HepG2 (cell line): ENCODE measurements around the gene DLG4. TPM values are rescaled to one million over a fixed set of nuclear protein-coding genes. Genes with fewer than 3 reads are reported as not detected.

ENCODE experiments used
- ATAC-seq: fragments of 200-7000 bp; cut with Tn5 transposase; 3 replicates; pipeline ENCODE4 v1.9.1; 2020; ENCODE audit warnings: mild to moderate bottlenecking, moderate library complexity
- BruUV-seq: library from RNA; stranded (reverse); fragments of 400-500 nt; replicated peaks from 2 replicates; lab custom pipeline; 2021; lab: Mats Ljungman, UMichigan
- CTCF ChIA-PET: fragments of 300-600 bp; formaldehyde crosslinking; extraction: SDS; loops from one replicate; lab custom pipeline; 2021; ENCODE audit warnings: low total read pairs, inconsistent platforms, low intra/inter-chr PET ratio; lab: Yijun Ruan, JAX
- POLR2A ChIA-PET: fragments of 350-600 bp; sonication (Branson Sonifier 250); formaldehyde crosslinking; loops from one replicate; lab custom pipeline; 2020; ENCODE audit warnings: antibody characterized with exemption, inconsistent platforms; lab: Yijun Ruan, JAX
- DNase-seq: peaks from one replicate; pipeline ENCODE4 v3.0.0-alpha.2; 2015; ENCODE audit warnings: low spot score
- FAIRE-seq: peaks from 3 replicates; lab custom pipeline; 2011; peaks lifted over from hg19 to GRCh38; lab: Jason Lieb, UNC
- H2AFZ ChIP-seq: one replicate; pipeline ENCODE4 v1.6.1; 2011; ENCODE audit warnings: low read length, inconsistent platforms
- H3K27ac ChIP-seq: fragments of 300-600 bp; 3 replicates; pipeline ENCODE4 v1.8.0; 2011; ENCODE audit warnings: mixed run types, mild to moderate bottlenecking, mixed read lengths, low read length, inconsistent platforms; ENCODE audit not compliant: insufficient read depth; ENCODE audit errors: extremely low read length
- H3K27me3 ChIP-seq, 2 experiments: fragments of 200-600 bp in 1 of 2; 2 replicates in 1 of 2; 3 replicates in 1 of 2; pipeline versions ENCODE4 v1.6.0 to v1.8.0; 2011; ENCODE audit warnings: low read length in 2 of 2, mild to moderate bottlenecking in 2 of 2, moderate library complexity in 2 of 2, inconsistent platforms in 1 of 2; ENCODE audit not compliant: insufficient read depth in 2 of 2, control insufficient read depth in 1 of 2
- H3K36me3 ChIP-seq, 2 experiments: fragments of 200-600 bp in 1 of 2; replicated peaks in 1 of 2; 2 replicates in 1 of 2; 3 replicates in 1 of 2; pipeline versions ENCODE4 v1.5.1 to v1.8.0; 2011; ENCODE audit warnings: low read length in 2 of 2, inconsistent platforms in 1 of 2; ENCODE audit not compliant: insufficient read depth in 2 of 2, control insufficient read depth in 1 of 2
- H3K4me1 ChIP-seq: 2 replicates; pipeline ENCODE4 v1.5.1; 2012; ENCODE audit warnings: low read length, inconsistent platforms; ENCODE audit not compliant: insufficient read depth
- H3K4me2 ChIP-seq: 2 replicates; pipeline ENCODE4 v1.6.0; 2011; ENCODE audit warnings: low read depth, low read length, inconsistent platforms
- H3K4me3 ChIP-seq, 3 experiments: fragments of 200-600 bp in 1 of 3; sonication (generic), shearing (Covaris generic) in 1 of 3; replicated peaks in 1 of 3; 2 replicates each; pipeline ENCODE4 v1.5.1; 2011 to 2016; ENCODE audit warnings: low read length in 3 of 3, inconsistent platforms in 2 of 3, low read depth in 2 of 3, mild to moderate bottlenecking in 2 of 3, control low read depth in 1 of 3, mixed read lengths in 1 of 3; ENCODE audit not compliant: insufficient read depth in 1 of 3
- H3K79me2 ChIP-seq: one replicate; pipeline ENCODE4 v1.6.1; 2011; ENCODE audit warnings: low read length, inconsistent platforms; ENCODE audit not compliant: insufficient read depth
- H3K9ac ChIP-seq: 2 replicates; pipeline ENCODE4 v1.6.0; 2011; ENCODE audit warnings: mild to moderate bottlenecking, low read depth, low read length, inconsistent platforms; ENCODE audit not compliant: insufficient read depth
- H3K9me3 ChIP-seq: 2 replicates; pipeline ENCODE4 v1.5.1; 2012; ENCODE audit warnings: mild to moderate bottlenecking, low read length
- H4K20me1 ChIP-seq: 2 replicates; pipeline ENCODE4 v1.6.0; 2011; ENCODE audit warnings: inconsistent platforms, mild to moderate bottlenecking, low read length, moderate library complexity; ENCODE audit not compliant: insufficient read depth
- KMT2A ChIP-seq: sonication (generic); formaldehyde crosslinking; IDR thresholded peaks from 2 replicates; pipeline ENCODE4 v1.4.0; 2020; ENCODE audit warnings: missing genetic modification reagents
- THAP11 ChIP-seq: IDR thresholded peaks from 2 replicates; pipeline ENCODE4 v1.6.1; 2016; ENCODE audit warnings: missing biosample characterization, missing genetic modification reagents
- ZNF142 ChIP-seq: sonication (generic); formaldehyde crosslinking; IDR thresholded peaks from 2 replicates; pipeline ENCODE4 v1.4.0; 2020; ENCODE audit warnings: missing genetic modification reagents
- ZNF317 ChIP-seq: sonication (generic); formaldehyde crosslinking; IDR thresholded peaks from 2 replicates; pipeline ENCODE4 v1.5.0; 2020; ENCODE audit warnings: mild to moderate bottlenecking, missing genetic modification reagents
- ZNF318 ChIP-seq: sonication (generic); formaldehyde crosslinking; IDR thresholded peaks from 2 replicates; pipeline ENCODE4 v1.4.0; 2020; ENCODE audit warnings: mild to moderate bottlenecking, missing genetic modification reagents
- WGBS: methylation state at CpG from one replicate; pipeline ENCODE4 v1.1.6; 2017; ENCODE audit warnings: low lambda C conversion rate; 5-methylcytosine and 5-hydroxymethylcytosine counted together
- in situ Hi-C: cut with HindIII; loops from 2 replicates; pipeline ENCODE4 v1.10.0; 2017; ENCODE audit warnings: low pct_unique_long_range_greater_than_20kb; ENCODE audit not compliant: extremely low pct_ligation_motif_present
- intact Hi-C: fragments of 100-400 bp; cut with micrococcal nuclease; formaldehyde crosslinking; loops from one replicate; pipeline ENCODE4 v1.10.0; 2022; ENCODE audit not compliant: unreplicated experiment
- polyA plus RNA-seq, 8 experiments: library from polyadenylated mRNA; depleted of rRNA in 3 of 8; stranded (reverse) in 7 of 8; unstranded in 1 of 8; fragments of >200 nt; fragmentation: Illumina TruSeq in 4 of 8; extraction: Trizol in 4 of 8; gene quantifications; 2 replicates each; pipeline versions ENCODE4 v1.2.1 to v1.2.3, GENCODE V29; 2011 to 2016; ENCODE audit warnings: low read depth in 4 of 8, missing spikeins in 1 of 8, mixed read lengths in 1 of 8; ENCODE audit not compliant: insufficient read depth in 1 of 8
- total RNA-seq, 5 experiments: library from RNA; depleted of rRNA; stranded (reverse); fragments of >200 nt; fragmentation: Illumina TruSeq; extraction: Trizol; gene quantifications; 2 replicates each; pipeline ENCODE4 v1.2.3, GENCODE V29; 2016; ENCODE audit warnings: low read depth in 1 of 5

The DLG4 gene
- total and polyA plus RNA-seq, 2 of the 13 experiments (the other 11 are each of a cell fraction or from before 2014, with no cell fraction given): 0.71 to 4.3 TPM

- BruUV-seq: no TSS peak
- ATAC-seq: peak; percentile 47
- peaks cover 54% of the 10 kb centered on the region for H3K4me1 ChIP-seq
- peaks cover 10 to 44% of the 10 kb centered on the region in 2 experiments; a peak in 4 of 5 replicates for H3K36me3 ChIP-seq
- intact Hi-C loops (loop anchor here (1.0 kb wide), 1 partner anchor 60 kb away; no protein-coding TSS in a partner anchor), in situ Hi-C loops (no loop called here)
- DNase-seq: peak; percentile 44
- 36% methylated on average over 9 of the region's 11 CpGs for WGBS
- FAIRE-seq: peak; percentile 50
- peaks cover 14% of the 10 kb centered on the region for H3K79me2 ChIP-seq
- peak overlapping the region; percentile 90 for H3K9ac ChIP-seq
- ChIA-PET CTCF (interaction anchor here (0.6 to 1.3 kb wide), 2 partner anchors 75 to 76 kb away, joined by 4 to 6 read pairs; no protein-coding TSS in a partner anchor), POLR2A (interaction anchor here (0.6 to 6.8 kb wide), 19 partner anchors 10 to 185 kb away, joined by 3 to 140 read pairs (median 8); partner anchors contain the start of genes ASGR1, CTDNEP1, DVL2 and ELP5)
- H3K27ac ChIP-seq: peak overlapping the region; percentile 96
- no peaks in the 10 kb centered on the region for H3K9me3 ChIP-seq
- H3K27me3 ChIP-seq: peaks cover 0 to 4% of the 10 kb centered on the region in 2 experiments; a peak in 2 of 5 replicates
- H3K4me2 ChIP-seq: peak overlapping the region; percentile 99
- peaks cover 10% of the 10 kb centered on the region; the same call in 1 of the 2 replicates for H4K20me1 ChIP-seq
- no peak overlapping the region for H2AFZ ChIP-seq
- peak overlapping the region; percentile 73 to 93 (median 90) for H3K4me3 ChIP-seq
- 0 out of 2 replicates have a peak, but pooled peaks have one; percentile 16 for TF ChIP-seq ZNF317 (CRISPR knock-in tag)
- no peak for TF ChIP-seq ZNF318
- TF ChIP-seq ZNF142 (CRISPR knock-in tag): no peak
- no peak for TF ChIP-seq KMT2A (CRISPR knock-in tag)
- TF ChIP-seq THAP11 (CRISPR knock-in tag): peak; percentile 52; the same call in 1 of the 2 replicates
Observed at GRCh38 chr17:7220593-7221277, 1.1 kb upstream of the DLG4 start.
